ENCODE results near the gene STRIT1. TPM values are rescaled to one million over a fixed set of nuclear protein-coding genes. Genes with fewer than 3 reads are reported as not detected.

Gene STRIT1
- total RNA-seq, 1 experiment from 2014 or later, result not detected

DNA sequence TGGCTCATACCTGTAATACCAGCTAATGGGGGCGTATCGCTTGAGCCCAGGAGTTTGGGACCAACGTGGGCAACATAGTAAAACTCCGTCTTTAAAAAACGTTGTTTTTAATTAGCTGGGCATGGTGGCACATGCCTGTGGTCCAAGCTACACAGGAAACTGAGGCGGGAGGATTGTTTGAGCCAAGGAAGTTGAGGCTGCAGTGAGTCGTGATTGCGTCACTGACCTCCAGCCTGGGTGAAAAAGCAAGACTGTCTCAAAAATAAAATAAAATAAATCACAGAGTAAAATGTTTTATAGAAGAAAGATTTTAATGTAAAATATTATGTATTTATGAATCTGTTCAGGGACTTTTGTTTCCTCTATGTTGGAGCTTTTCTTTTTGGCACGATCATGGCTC is 15.3 kb upstream of the STRIT1 start:
- no peak overlapping the region for H3K27ac ChIP-seq (ENCODE audit: low read length)
- H3K9ac ChIP-seq (ENCODE audit: low read length), result no peak overlapping the region
- H3K4me1 ChIP-seq (ENCODE audit: low read length), result no peaks in the 10 kb centered on the region
- no peaks in the 10 kb centered on the region for H4K20me1 ChIP-seq (ENCODE audit: insufficient read depth, low read depth, low read length)
- H3K27me3 ChIP-seq (ENCODE audit: low read length), result no peaks in the 10 kb centered on the region
- no peaks in the 10 kb centered on the region for H3K9me3 ChIP-seq (ENCODE audit: low read length)
- H3K9me2 ChIP-seq (replicated peaks; ENCODE audit: insufficient read depth, low read length), result no peaks in the 10 kb centered on the region
- no peaks in the 10 kb centered on the region for H3K79me2 ChIP-seq (ENCODE audit: low read length)
- H3K36me3 ChIP-seq (ENCODE audit: insufficient read depth, low read length), result no peaks in the 10 kb centered on the region
- no peak overlapping the region for H2AFZ ChIP-seq (ENCODE audit: low read length)
- no peak overlapping the region for H3K4me2 ChIP-seq (ENCODE audit: low read depth, low read length, poor library complexity, severe bottlenecking)
- no peak for DNase-seq
- no peak overlapping the region for H3K4me3 ChIP-seq (ENCODE audit: low read length)

DNA sequence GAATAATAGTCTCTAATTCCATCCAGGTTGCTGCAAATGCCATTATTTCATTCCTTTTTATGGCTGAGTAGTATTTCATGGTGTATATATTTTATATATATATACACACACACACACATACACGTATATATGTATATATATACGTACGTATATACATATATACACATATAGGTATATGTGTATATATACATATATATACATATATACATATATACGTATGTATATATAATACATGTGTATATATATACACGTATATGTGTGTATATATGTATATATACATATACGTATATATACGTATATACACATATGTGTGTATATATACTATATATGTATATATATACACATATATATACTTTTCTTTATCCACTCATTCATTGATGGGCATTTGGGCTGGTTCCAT is 13.7 kb upstream of the STRIT1 start:
- H3K4me2 ChIP-seq (ENCODE audit: low read depth, low read length, poor library complexity, severe bottlenecking), result no peak overlapping the region
- H3K9me3 ChIP-seq (ENCODE audit: low read length), result no peaks in the 10 kb centered on the region
- no peak overlapping the region for H3K9ac ChIP-seq (ENCODE audit: low read length)
- no peak overlapping the region for H2AFZ ChIP-seq (ENCODE audit: low read length)
- H3K4me3 ChIP-seq (ENCODE audit: low read length), result no peak overlapping the region
- H3K27me3 ChIP-seq (ENCODE audit: low read length), result no peaks in the 10 kb centered on the region
- no peak overlapping the region for H3K27ac ChIP-seq (ENCODE audit: low read length)
- no peaks in the 10 kb centered on the region for H4K20me1 ChIP-seq (ENCODE audit: insufficient read depth, low read depth, low read length)
- no peak for DNase-seq
- H3K9me2 ChIP-seq (replicated peaks; ENCODE audit: insufficient read depth, low read length), result no peaks in the 10 kb centered on the region
- no peaks in the 10 kb centered on the region for H3K79me2 ChIP-seq (ENCODE audit: low read length)
- no peaks in the 10 kb centered on the region for H3K4me1 ChIP-seq (ENCODE audit: low read length)
- H3K36me3 ChIP-seq (ENCODE audit: insufficient read depth, low read length), result no peaks in the 10 kb centered on the region

DNA sequence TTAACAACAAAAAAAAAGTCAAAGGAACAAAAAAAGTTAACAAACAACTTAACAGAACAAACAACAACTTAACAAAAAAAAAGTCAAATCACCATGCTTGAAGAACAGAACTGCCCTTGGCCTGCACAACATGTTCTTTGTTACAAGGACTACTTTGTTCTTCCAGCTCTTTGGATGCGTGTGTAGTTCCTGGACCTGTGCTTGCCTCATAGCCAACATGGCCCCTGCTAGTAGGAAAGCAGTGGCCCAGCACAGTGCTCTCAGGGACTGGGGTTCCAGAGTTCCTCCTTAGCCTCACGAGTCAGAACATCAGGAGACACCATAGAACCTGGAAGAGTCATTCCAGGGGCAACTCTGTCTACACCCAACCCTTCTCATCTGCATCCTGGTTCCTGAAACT is 10.9 kb upstream of the STRIT1 start:
- no peak for DNase-seq
- H4K20me1 ChIP-seq (ENCODE audit: insufficient read depth, low read depth, low read length), result no peaks in the 10 kb centered on the region
- no peak overlapping the region for H3K4me2 ChIP-seq (ENCODE audit: low read depth, low read length, poor library complexity, severe bottlenecking)
- no peak overlapping the region for H2AFZ ChIP-seq (ENCODE audit: low read length)
- H3K9me3 ChIP-seq (ENCODE audit: low read length), result no peaks in the 10 kb centered on the region
- H3K9ac ChIP-seq (ENCODE audit: low read length), result no peak overlapping the region
- peaks cover 9% of the 10 kb centered on the region for H3K4me1 ChIP-seq (ENCODE audit: low read length)
- no peaks in the 10 kb centered on the region for H3K36me3 ChIP-seq (ENCODE audit: insufficient read depth, low read length)
- H3K9me2 ChIP-seq (replicated peaks; ENCODE audit: insufficient read depth, low read length), result no peaks in the 10 kb centered on the region
- H3K27ac ChIP-seq (ENCODE audit: low read length), result no peak overlapping the region
- H3K4me3 ChIP-seq (ENCODE audit: low read length), result no peak overlapping the region
- no peaks in the 10 kb centered on the region for H3K79me2 ChIP-seq (ENCODE audit: low read length)
- no peaks in the 10 kb centered on the region for H3K27me3 ChIP-seq (ENCODE audit: low read length)

DNA sequence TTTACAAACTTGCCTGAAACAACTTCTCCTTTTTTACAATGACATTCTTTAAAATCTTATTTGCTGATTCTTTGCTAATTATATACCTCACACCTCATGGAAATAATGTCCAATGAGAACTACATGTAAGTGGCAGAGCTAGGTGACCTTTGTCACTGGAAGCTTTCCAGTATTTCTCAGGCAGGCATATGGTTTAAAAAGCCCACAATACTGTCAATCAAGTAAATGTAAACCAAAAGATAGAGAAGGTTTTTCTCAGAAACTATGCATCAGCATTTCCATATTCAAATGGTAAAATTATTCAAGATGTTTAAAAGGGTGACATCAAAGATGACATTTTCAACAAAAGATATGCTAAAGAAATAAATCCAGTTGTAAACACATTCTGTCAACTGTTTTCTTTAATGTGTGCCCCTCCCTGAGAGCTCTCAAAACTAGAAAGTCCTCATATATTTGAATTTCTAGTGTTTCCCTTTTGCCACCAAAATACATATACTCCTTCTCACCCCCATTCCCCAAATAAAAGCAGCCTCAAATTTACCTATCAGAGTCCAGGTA is 10.1 kb upstream of the STRIT1 start:
- Histone ChIP-seq H3K9me3 (ENCODE audit: low read length) (no peaks in the 10 kb centered on the region), H3K9me2 (replicated peaks; ENCODE audit: insufficient read depth, low read length) (no peaks in the 10 kb centered on the region), H3K9ac (ENCODE audit: low read length) (no peak overlapping the region), H4K20me1 (ENCODE audit: insufficient read depth, low read depth, low read length) (no peaks in the 10 kb centered on the region), H3K4me3 (ENCODE audit: low read length) (no peak overlapping the region), H2AFZ (ENCODE audit: low read length) (no peak overlapping the region), H3K4me1 (ENCODE audit: low read length) (peaks cover 9% of the 10 kb centered on the region), H3K79me2 (ENCODE audit: low read length) (no peaks in the 10 kb centered on the region), H3K27ac (ENCODE audit: low read length) (no peak overlapping the region), H3K36me3 (ENCODE audit: insufficient read depth, low read length) (no peaks in the 10 kb centered on the region), H3K4me2 (ENCODE audit: low read depth, low read length, poor library complexity, severe bottlenecking) (no peak overlapping the region), H3K27me3 (ENCODE audit: low read length) (no peaks in the 10 kb centered on the region)
- DNase-seq, result no peak

DNA sequence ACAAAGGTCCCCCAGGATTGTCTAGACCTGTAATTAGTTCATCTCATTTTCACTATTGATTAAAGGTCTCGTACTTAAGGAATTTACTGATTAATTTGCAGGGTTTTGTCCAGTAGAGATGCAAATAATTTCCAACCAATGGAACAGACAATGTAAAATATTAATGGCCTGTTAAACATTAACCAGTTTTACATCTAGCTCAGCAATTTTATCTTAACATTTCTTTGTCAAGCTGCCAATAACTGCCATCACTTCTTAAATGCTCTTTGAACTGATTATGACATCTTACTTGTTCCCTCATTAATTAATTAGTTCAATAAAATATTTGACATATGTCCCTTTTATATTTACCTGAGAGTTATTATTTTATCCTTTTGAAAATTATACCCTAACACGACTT is 9.4 kb upstream of the STRIT1 start:
- no peaks in the 10 kb centered on the region for H3K27me3 ChIP-seq (ENCODE audit: low read length)
- H3K27ac ChIP-seq (ENCODE audit: low read length), result no peak overlapping the region
- H3K9me2 ChIP-seq (replicated peaks; ENCODE audit: insufficient read depth, low read length), result no peaks in the 10 kb centered on the region
- no peak for DNase-seq
- no peaks in the 10 kb centered on the region for H3K79me2 ChIP-seq (ENCODE audit: low read length)
- no peak overlapping the region for H3K4me3 ChIP-seq (ENCODE audit: low read length)
- no peak overlapping the region for H2AFZ ChIP-seq (ENCODE audit: low read length)
- H3K36me3 ChIP-seq (ENCODE audit: insufficient read depth, low read length), result no peaks in the 10 kb centered on the region
- H4K20me1 ChIP-seq (ENCODE audit: insufficient read depth, low read depth, low read length), result no peaks in the 10 kb centered on the region
- H3K9ac ChIP-seq (ENCODE audit: low read length), result no peak overlapping the region
- H3K9me3 ChIP-seq (ENCODE audit: low read length), result no peaks in the 10 kb centered on the region
- no peak overlapping the region for H3K4me2 ChIP-seq (ENCODE audit: low read depth, low read length, poor library complexity, severe bottlenecking)
- peaks cover 9% of the 10 kb centered on the region for H3K4me1 ChIP-seq (ENCODE audit: low read length)

DNA sequence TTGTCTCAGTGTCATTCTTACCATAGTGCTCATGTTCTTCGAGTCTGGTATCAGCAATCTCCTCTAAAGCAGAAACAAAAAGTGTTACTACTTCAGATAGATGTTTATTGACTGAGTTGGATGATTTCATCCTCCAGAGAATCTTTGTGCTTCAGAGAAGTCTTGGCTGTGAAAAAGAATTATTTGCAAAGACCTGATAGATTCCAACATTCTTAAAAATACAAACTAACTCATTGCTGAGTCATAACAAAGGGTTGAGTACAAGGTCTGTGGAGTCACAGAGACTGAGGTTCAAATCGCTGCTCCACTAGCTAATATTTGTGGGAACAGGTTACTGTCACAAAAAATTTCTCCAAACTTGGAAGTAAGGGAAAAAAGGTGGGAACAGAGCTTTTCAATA is 9.0 kb upstream of the STRIT1 start:
- Histone ChIP-seq H3K36me3 (ENCODE audit: insufficient read depth, low read length) (no peaks in the 10 kb centered on the region), H3K9me2 (replicated peaks; ENCODE audit: insufficient read depth, low read length) (no peaks in the 10 kb centered on the region), H3K4me2 (ENCODE audit: low read depth, low read length, poor library complexity, severe bottlenecking) (no peak overlapping the region), H3K4me1 (ENCODE audit: low read length) (peaks cover 9% of the 10 kb centered on the region), H3K9me3 (ENCODE audit: low read length) (no peaks in the 10 kb centered on the region), H3K27me3 (ENCODE audit: low read length) (no peaks in the 10 kb centered on the region), H4K20me1 (ENCODE audit: insufficient read depth, low read depth, low read length) (no peaks in the 10 kb centered on the region), H2AFZ (ENCODE audit: low read length) (no peak overlapping the region), H3K79me2 (ENCODE audit: low read length) (no peaks in the 10 kb centered on the region), H3K27ac (ENCODE audit: low read length) (no peak overlapping the region), H3K9ac (ENCODE audit: low read length) (no peak overlapping the region), H3K4me3 (ENCODE audit: low read length) (no peak overlapping the region)
- DNase-seq, result no peak

DNA sequence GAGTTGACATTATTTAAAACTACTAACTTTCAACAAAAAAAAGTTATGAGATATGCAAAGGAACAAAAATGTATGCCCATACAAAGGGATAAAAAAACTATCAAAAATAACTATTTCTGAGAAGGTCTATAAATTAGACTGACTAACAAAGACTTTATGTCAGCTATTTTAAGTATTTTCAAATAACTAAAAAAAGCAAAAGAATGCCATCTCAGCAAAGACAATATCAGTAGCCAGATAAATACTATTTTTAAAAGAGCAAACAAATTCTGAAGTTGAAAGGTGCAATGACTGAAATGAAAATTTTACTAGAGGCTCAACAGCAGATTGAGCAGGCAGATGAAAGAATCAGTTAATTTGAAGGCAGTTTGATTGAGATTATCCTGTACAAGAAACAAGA is 3.6 kb upstream of the STRIT1 start:
- no peak for DNase-seq
- Histone ChIP-seq H3K27me3 (ENCODE audit: low read length) (no peaks in the 10 kb centered on the region), H2AFZ (ENCODE audit: low read length) (no peak overlapping the region), H3K4me1 (ENCODE audit: low read length) (peaks cover 9% of the 10 kb centered on the region), H3K9me2 (replicated peaks; ENCODE audit: insufficient read depth, low read length) (no peaks in the 10 kb centered on the region), H3K36me3 (ENCODE audit: insufficient read depth, low read length) (no peaks in the 10 kb centered on the region), H3K4me3 (ENCODE audit: low read length) (no peak overlapping the region), H3K4me2 (ENCODE audit: low read depth, low read length, poor library complexity, severe bottlenecking) (no peak overlapping the region), H3K9ac (ENCODE audit: low read length) (no peak overlapping the region), H4K20me1 (ENCODE audit: insufficient read depth, low read depth, low read length) (no peaks in the 10 kb centered on the region), H3K27ac (ENCODE audit: low read length) (no peak overlapping the region), H3K9me3 (ENCODE audit: low read length) (peaks cover 9% of the 10 kb centered on the region), H3K79me2 (ENCODE audit: low read length) (no peaks in the 10 kb centered on the region)

DNA sequence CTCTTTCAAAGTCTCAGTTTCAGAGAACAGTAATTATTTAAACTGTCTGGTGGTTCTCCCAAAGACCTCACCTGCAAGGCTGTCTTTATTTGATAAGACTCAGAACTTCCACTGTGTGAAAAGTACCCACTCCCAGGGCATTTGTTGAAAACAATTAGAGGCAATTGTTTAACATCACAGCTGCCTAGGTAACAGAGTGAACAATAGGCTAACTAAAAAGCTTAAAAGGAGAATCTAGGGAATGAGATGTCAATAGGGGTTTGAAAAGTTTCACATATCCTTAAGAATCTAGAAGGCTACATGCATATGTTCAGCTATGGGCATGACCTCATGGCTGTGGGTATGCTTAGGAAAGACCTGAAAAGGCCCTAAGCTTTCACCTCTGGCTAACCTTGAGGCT is 2.9 kb upstream of the STRIT1 start:
- Histone ChIP-seq H3K27me3 (ENCODE audit: low read length) (no peaks in the 10 kb centered on the region), H2AFZ (ENCODE audit: low read length) (no peak overlapping the region), H3K27ac (ENCODE audit: low read length) (no peak overlapping the region), H3K4me1 (ENCODE audit: low read length) (peaks cover 9% of the 10 kb centered on the region), H3K9me2 (replicated peaks; ENCODE audit: insufficient read depth, low read length) (no peaks in the 10 kb centered on the region), H3K4me3 (ENCODE audit: low read length) (no peak overlapping the region), H3K4me2 (ENCODE audit: low read depth, low read length, poor library complexity, severe bottlenecking) (no peak overlapping the region), H3K79me2 (ENCODE audit: low read length) (no peaks in the 10 kb centered on the region), H3K36me3 (ENCODE audit: insufficient read depth, low read length) (no peaks in the 10 kb centered on the region), H3K9ac (ENCODE audit: low read length) (no peak overlapping the region), H4K20me1 (ENCODE audit: insufficient read depth, low read depth, low read length) (no peaks in the 10 kb centered on the region), H3K9me3 (ENCODE audit: low read length) (peaks cover 9% of the 10 kb centered on the region)
- no peak for DNase-seq

DNA sequence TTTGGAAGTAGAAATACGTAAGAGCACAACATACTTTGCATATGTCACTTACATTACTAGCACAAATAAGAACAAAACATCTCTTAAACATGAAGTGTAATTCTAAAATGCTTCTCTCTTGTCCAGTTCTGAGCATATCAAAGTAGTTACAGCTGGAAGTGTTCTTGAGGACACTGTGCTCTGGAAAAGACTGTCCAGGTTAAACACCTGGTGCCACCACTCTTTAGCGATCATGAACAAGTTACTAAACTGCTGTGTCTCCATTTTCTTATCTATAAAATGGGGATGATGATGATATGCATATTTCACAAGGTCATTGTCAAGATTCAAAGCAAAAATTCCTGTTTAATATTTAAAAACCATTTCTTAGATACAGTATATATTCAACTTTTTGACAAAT is 790 bp downstream of the STRIT1 start:
- no peaks in the 10 kb centered on the region for H3K79me2 ChIP-seq (ENCODE audit: low read length)
- H3K27me3 ChIP-seq (ENCODE audit: low read length), result no peaks in the 10 kb centered on the region
- H3K9ac ChIP-seq (ENCODE audit: low read length), result no peak overlapping the region
- no peaks in the 10 kb centered on the region for H3K9me2 ChIP-seq (replicated peaks; ENCODE audit: insufficient read depth, low read length)
- H3K27ac ChIP-seq (ENCODE audit: low read length), result no peak overlapping the region
- H3K4me3 ChIP-seq (ENCODE audit: low read length), result no peak overlapping the region
- no peak for DNase-seq
- no peak overlapping the region for H3K4me2 ChIP-seq (ENCODE audit: low read depth, low read length, poor library complexity, severe bottlenecking)
- H3K9me3 ChIP-seq (ENCODE audit: low read length), result peaks cover 9% of the 10 kb centered on the region
- H3K4me1 ChIP-seq (ENCODE audit: low read length), result no peaks in the 10 kb centered on the region
- H2AFZ ChIP-seq (ENCODE audit: low read length), result no peak overlapping the region
- H4K20me1 ChIP-seq (ENCODE audit: insufficient read depth, low read depth, low read length), result no peaks in the 10 kb centered on the region
- no peaks in the 10 kb centered on the region for H3K36me3 ChIP-seq (ENCODE audit: insufficient read depth, low read length)

Data from Karpas-422 (cell line).